Stimulated activated CD4-positive, alpha-beta T cell treated with anti-CD3 and anti-CD28 coated beads, Interleukin-15, amount 100 ng/mL, for 48 hours (primary cell): ENCODE data around the gene CFAP97.
"Not testable (repeated sequence)": the region's sequence is repeated elsewhere in the genome, so short reads cannot be mapped to it uniquely, and the experiment has no call there.

Experiments used
- DNase-seq, 2 donors: peaks; one replicate each; pipeline ENCODE4 v3.0.0-alpha.2; 2020; ENCODE audit warnings: low read depth in 2 of 2

Gene CFAP97

DNA sequence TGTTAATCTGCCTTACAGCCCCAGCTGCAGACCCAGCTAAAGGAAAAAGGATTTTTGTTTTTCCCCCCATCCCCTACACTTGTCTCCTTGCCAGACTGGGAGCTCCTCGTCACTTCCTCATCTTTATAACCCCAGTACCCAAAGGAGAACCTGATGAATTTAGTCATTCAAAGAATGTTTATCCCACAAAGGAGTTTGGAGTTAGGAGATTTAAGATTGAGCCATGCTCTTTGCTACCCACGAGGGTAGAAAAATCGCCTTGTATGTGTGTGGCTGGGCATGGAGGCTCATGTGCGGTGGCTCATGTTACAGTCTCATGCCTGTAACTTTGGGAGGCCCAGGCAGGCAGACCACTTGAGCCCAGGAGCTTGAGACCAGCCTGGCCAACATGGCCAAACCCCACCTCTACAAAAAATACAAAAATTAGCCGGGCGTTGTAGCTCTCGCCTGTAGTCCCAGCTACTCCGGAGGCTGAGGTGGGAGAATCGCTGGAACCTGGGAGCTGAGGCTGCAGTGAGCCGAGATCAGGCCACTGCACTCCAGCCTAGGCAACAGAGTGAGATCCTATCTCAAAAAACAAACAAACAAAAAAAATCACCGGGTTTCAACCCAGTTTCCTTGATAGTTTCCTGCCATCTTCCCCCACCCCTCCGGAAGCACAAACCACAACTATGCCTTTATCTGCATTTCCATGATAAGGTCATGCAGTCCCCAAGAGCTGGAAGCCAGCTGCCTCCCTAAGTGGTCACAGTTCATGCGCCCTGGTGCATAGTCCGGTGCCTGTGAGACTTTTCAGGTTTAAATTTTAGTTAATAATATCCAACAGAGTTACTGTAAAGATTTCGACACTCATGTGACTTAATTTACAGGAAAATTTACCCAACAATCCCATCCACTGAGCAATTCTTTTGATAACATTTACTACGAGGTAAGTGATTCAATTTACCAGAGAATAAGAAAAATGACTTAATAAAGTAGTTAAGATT, 1.5 kb downstream of the CFAP97 start:
- no peak for DNase-seq

DNA sequence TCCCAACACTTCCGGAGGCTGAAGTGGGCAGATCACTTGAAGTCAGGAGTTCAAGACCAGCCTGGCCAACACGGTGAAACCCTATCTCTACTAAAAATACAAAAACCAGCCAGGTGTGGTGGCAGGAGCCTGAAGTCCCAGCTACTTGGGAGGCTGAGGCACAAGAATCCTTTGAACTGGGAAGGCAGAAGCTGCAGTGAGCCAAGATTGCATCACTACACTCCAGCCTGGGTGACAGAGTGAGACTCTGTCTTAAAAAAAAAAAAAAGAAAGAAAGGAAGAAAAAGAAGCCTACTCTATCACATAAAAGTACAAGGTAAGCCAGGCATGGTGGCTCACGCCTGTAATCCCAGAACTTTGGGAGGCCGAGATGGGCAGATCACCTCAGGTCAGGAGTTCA, 5.6 kb downstream of the CFAP97 start:
- DNase-seq = not testable (repeated sequence)

DNA sequence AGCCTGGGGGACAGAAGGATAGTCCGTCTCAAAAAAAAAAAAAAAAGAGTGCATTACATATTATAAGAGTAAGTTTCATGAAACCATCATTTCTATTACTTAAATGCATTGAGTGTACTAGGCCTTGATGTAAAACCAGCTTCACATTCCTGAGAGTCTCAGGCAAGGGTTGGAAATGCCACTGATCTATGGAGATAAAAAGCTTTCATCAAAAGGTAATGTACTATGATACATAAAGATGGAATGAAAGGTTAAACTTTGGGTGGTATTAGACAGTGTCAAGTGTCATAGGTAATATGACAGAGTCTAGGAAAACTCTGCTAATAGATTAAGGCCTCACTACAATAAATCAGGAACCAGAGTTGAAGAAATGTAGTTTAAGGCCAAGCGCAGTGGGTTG, 7.4 kb downstream of the CFAP97 start:
- no peak for DNase-seq

DNA sequence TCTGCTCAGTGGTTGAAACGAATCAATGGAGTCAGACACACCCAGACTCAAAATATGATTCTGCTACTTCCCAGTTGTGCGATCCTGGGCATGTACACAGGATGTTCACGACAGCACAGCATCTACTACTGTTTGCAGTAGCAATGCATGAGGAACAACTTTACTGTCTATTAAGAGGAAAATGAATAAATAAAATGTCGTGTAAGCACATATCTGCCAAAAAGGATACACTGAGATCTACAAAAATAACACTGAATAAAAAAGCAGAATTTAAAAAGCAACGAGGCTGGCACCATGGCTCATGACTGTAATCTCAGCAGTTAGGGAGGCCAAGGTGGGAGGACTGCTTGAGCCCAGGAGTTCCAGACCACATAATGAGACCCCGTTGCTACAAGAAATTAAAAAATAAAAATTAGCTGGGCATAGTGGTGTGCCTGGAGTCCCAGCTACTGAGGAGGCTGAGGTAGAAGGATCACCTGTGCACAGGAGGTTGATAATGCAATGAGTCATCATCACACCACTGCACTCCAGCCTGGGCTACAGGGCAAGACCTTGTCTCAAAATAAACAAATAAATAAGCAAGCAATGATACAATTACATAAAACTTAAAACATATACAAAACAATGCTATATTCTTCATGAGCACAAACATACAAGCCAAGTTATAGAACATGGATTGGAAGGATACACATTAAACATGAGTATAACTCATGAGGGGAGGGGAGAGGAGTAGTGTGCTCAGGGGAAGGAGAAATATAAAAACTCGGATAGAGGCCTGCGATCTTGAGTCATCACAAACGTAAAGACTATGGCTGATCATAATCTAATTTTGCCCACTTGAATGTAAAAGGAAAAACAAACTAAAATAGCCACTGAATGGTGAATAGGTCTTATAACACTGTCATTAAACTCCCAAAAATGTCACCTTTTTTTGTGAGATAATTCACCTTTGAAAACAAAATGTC, 8.6 kb downstream of the CFAP97 start:
- DNase-seq = no peak

DNA sequence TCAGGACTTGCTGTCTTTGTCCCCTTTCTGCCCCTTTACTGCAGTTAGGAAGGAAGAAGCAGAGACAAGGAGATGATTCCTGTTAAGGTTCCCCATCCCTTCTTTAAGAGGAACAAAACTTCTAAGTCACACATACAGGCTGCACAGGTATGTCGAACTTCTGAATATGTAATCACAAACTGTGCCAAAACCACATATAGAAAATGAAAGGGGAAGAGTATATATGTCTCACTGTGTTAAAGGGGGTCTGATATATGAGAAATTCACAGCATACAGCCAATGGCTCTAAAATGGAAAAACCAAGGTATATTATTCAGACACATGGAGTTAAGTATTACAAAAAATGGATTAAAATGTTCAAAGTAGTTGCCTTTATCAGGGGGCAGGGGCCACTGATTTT, 11.7 kb downstream of the CFAP97 start:
- DNase-seq = no peak

DNA sequence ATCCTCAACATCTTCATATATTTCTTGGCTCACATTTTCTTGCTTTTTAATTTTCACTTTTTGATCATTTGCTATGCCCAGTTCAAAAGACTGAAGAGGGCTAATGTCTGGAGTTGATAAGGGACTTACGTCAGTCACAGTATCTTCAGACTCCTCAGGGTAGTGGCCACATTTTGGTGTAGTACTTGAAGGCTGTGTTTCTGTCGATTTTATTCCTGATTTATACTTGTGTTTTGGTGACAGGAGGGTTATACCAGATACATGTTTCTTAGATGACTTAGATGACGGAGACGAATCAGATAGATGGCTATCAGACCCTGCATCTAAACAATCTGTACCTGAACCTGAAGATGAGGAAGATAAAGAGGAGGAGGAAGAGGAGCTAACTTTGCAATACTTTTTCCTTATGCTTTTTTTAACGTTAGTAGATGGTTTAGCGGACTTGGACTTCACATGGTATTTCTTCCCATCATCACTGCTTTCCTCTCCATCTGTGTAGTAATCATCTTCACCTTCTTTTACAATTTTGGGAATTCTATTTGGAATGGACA, 13.4 kb downstream of the CFAP97 start:
- no peak for DNase-seq

DNA sequence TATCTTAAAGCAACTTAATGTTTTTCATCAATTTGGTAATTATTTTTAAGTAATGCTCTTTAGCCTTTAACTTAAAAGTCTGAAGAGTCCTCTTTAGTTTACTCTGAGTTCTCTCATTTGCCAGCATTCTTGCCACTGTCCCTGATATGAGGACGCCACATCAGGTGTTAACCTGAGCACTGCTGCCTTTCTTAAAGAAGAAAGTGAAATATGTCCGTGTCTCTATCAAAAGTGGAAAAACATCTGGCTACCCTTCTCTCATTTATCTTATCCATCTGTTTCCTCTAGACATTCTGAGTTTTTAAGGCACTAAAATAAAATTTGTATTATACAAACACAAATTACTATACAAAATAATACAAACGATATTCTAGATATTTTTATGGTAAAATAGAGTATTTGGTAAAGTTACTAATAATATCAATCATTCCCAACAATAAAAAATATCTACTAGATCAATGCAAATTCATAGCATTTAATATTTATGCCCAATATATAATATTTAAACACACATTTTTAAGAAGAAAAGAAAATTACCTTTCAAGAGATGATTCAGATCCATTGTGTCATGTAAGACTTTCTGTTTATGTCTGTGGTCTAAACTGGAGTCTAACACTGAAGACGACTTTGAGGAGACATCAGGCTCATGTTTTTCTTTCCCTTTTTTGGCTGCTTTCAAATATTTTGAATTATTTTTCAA, 14.0 kb downstream of the CFAP97 start:
- no peak for DNase-seq

DNA sequence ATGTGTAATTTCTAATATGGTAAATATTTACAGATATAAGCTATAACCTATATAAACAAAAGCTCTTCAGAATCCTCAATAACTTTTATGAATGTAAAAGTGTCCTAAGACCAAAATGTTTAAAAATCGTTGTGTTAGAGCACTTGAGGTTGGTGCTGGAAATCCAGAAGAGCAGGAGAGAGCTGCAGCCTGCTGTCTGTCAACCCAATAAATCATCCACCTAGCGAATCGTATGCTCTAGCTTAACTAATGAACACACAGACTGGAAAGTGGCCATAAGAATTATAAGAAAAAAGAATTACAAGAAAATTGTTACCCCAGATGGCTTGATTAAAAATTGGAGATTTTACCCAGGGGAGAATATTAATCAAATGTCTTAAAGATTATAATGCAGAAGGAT, 17.0 kb downstream of the CFAP97 start:
- no peak for DNase-seq

DNA sequence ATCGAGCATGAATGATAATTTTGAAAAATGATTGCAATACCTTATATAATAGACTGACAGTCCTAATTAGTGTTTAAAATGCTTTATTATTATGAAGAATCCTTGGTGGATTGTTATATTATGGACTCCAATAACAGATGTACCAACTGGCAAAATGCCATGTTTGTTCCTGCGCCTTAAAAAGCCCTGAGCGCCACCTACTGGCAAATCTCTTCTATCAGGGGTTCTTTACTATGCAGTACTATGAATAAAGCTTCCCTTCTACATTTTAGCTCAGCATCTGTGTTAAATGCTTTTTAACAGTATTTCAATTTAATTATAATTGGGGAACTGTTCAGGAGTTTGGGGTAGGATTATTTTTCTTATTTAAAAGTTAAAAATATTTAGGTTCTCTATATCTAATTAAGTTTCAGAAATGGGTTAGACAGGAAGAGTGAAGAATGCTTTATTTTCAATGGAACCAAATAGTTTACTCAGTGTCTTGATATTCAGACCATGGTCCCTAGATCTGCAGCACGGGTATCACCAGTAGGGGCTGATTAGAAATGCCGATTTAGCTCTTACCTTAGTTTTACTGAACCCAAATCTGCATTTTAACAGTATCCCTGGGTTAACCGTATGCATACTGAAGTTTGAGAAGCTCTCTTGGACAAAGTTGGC, 20.0 kb downstream of the CFAP97 start:
- DNase-seq = peak; percentile 52 to 68

DNA sequence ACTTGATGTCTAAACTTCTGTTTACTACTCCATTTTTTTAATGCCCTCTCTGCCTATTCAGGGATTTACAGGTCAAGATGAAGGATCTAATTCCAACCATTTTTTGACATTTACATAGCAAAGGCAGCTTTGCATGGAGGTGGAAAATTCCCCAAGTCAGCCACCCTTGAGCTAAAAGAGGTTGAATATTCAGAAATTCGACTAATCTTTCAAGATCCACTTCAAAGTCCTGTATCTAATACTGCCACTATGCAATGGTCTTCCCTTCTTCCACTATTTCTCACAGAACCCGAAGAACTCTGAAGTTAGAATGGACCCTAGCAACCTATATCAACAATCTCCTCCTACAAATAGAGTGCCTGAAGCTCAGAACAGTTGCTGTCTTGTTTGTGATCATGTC, 21.6 kb downstream of the CFAP97 start:
- DNase-seq = no peak

DNA sequence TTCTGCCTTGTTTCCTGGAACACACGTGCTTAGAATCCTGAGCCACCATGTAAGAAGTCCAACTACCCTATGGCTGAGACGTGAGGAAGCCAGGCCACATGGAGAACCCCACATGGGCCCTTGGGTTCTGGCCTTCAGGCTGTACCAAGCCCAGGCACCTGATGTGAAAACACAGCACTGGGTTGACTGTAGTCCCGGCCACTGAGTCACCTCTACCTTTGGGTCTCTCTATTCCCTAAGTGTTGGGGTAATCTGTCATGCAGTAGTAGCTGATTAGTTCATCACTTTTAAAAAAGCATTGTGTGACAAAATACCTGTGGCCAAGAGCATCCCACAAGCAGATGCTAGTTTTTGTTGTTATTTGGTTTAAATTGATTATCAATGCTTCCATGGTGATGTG, 24.3 kb downstream of the CFAP97 start:
- no peak for DNase-seq

DNA sequence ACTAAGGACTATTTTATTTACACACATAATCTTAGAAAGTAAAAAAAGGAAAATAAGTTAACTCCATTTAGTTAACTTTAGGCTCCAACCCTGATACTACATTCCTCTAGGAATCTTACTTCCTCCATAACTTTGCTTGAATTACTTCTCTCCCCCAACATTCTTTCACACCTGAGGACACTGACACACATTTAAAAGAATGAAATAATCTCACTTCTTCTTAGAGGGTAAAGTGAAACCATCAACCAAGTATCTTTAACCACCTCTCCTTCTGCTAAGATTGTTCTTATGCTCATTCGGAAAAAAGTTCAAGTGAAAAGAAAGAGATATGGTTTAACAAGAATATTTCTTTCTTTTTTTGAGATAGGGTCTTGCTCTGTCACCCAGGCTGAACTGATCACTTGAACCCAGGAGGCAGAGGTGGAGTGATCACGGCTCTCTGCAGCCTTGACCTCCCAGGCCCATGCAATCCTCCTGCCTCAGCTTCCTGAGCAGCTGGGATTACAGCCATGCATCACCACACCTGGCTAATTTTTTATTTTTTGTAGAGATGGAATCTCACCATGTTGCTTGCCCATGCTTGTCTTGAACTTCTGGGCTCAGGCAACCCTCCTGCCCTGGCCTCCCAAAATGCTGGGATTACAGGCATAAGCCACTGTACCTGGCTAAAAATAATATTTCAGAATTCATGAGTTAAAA, 32.3 kb downstream of the CFAP97 start:
- no peak for DNase-seq

DNA sequence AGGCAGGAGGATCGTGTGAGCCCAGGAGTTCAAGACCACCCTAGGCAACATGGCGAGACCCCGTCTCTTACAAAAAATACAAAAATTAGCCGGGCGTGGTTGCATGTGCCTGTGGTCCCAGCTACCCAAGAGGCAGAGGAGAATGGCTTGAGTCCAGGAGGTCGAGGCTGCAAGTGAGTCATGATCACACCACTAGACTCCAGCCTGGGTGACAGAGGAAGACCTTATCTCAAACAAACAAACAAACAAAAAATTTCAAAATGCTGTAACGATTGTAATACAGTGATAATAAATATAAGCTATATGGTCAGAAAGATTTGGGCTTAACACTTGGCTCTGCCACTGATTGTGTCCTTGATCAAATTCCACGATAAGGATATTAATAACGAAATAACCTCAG, 36.6 kb downstream of the CFAP97 start:
- DNase-seq = no peak

DNA sequence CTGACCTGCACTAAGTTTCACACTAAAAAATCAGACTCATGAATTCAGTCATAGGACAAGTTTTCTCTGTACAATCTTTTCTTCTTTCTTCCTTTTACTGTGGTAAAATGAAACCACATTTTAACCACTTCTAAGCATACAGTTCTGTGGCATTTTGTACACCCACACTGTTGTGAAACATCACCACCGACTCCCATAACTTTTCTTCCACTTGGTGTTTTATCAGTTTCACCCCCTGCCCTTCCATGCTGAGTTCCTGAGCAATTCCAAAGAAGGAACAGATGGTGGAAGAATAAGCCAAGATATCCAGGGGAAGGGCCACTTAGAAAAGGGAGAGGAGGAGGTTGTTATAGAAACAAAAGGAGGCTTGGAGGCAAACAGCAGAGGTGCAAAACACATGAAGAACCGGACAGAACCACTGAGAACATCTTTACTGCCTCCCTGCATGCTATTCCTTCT, 38.2 kb downstream of the CFAP97 start:
- no peak for DNase-seq

DNA sequence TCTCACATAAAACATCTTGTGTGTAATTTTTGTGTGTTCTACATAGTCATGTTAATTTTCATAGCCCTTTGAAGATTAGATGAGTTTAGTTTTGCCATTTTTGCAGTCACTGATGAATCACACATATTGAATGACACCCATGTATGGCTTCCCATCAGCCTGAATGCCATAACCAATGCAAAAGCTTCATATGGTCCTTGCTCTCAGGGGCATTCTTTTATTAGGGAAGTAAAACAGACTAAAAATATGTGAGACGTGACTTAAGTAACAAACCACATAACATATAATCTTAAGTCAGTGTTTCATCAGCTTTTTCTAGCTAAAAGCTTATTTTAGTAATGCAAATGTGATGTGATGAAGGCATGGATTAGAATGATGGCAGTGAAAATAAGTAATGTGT, 52.5 kb downstream of the CFAP97 start:
- no peak for DNase-seq

DNA sequence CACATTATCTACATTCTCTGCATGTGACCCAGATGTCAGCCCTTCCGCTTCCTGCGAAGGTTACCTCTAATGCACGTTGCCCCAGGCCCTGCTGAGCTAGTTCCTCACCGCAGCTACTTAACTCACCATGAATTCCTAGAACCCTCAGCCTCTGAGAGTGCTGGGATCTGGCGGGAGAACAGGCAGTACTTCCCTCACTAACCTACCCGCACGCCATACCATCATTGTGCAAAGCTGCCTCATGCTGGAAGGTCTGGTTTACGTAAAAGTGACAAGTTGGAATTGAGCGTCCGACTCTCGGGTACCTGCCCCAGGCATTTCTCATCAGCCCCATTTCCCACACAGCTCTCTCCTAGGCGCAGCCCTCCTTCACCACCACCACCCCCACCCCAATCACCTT, 54.4 kb downstream of the CFAP97 start:
- DNase-seq = no peak

DNA sequence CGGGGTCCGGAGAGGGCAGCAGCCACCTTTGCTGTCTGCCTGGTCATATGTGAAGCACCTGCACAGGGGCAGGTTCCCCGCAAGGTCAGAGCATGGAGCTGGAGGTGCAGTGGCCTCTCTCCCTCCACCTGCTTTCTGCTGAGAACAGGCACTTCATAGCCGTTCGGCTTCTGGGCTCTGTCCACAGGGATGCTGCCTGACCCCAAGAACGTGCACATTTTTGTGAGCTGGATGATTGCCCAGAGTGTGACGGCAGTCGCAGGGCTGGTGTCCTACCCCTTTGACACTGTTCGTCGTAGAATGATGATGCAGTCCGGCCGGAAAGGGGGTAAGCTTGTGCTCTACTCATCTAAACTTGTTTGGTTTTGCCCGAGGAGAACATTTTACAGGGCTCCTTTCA, 58.2 kb downstream of the CFAP97 start:
- DNase-seq = no peak

DNA sequence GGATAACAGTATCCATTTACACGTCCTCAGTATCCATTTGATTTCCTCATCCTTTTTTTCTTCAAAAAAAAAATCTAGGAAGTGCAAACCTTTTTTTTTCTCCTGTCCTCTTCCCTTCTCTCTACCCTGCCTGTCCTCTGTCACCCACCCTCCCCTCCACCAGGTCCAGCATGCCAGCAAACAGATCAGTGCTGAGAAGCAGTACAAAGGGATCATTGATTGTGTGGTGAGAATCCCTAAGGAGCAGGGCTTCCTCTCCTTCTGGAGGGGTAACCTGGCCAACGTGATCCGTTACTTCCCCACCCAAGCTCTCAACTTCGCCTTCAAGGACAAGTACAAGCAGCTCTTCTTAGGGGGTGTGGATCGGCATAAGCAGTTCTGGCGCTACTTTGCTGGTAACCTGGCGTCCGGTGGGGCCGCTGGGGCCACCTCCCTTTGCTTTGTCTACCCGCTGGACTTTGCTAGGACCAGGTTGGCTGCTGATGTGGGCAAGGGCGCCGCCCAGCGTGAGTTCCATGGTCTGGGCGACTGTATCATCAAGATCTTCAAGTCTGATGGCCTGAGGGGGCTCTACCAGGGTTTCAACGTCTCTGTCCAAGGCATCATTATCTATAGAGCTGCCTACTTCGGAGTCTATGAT, 59.1 kb downstream of the CFAP97 start:
- no peak for DNase-seq

DNA sequence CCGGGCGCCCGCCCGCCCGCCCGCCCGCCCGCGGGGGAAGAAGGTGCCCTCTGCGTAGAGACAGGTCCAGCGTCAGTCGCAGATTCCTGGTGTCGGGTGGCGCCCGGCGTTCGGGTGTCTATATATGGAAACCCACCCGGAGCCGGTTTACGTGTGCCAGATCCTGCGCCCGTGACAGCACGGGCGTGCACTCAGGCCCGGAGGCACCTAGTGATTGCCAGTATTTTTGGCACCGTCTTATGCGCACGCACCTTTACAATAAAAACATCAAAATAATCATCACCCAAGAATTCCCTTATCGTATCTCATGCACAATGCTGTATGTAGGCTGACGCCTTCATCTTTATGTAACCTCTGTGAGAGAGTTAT, 60.2 kb downstream of the CFAP97 start:
- DNase-seq = no peak
